ENCODE measurements around the gene RCSD1.
"Not testable (repeated sequence)": the region's sequence is repeated elsewhere in the genome, so short reads cannot be mapped to it uniquely, and the experiment has no call there.

The RCSD1 gene

GRCh38 chr1:167629681-167630567 lies at the start of gene RCSD1:
RCSD1 (plus strand) TSS chr1:167630232; CDS start chr1:167630424, 192 bp downstream.
- no peak for DNase-seq

- DNase-seq, result no peak
Measured at GRCh38 chr1:167582064-167582463, 48.0 kb upstream of the RCSD1 start.

GRCh38 chr1:167582722-167583121 lies 47.3 kb upstream of the RCSD1 start:
- DNase-seq, result no peak

- no peak for DNase-seq
Measured at GRCh38 chr1:167584581-167584980, 45.5 kb upstream of the RCSD1 start.

GRCh38 chr1:167587342-167587741 lies 42.7 kb upstream of the RCSD1 start:
- no peak for DNase-seq

- no peak for DNase-seq
Measured at GRCh38 chr1:167587872-167588271, 42.2 kb upstream of the RCSD1 start.

- no peak for DNase-seq
Measured at GRCh38 chr1:167588361-167588760, 41.7 kb upstream of the RCSD1 start.

GRCh38 chr1:167592475-167592874 lies 37.6 kb upstream of the RCSD1 start:
- no peak for DNase-seq

- DNase-seq, result no peak
Measured at GRCh38 chr1:167593860-167594259, 36.2 kb upstream of the RCSD1 start.

GRCh38 chr1:167594822-167595221 lies 35.2 kb upstream of the RCSD1 start:
- no peak for DNase-seq

- DNase-seq, result no peak
Measured at GRCh38 chr1:167599957-167600581, 30.0 kb upstream of the RCSD1 start.

GRCh38 chr1:167601442-167602383 lies 28.3 kb upstream of the RCSD1 start:
- DNase-seq, result no peak

- no peak for DNase-seq
Measured at GRCh38 chr1:167602840-167603239, 27.2 kb upstream of the RCSD1 start.

GRCh38 chr1:167605576-167605975 lies 24.5 kb upstream of the RCSD1 start:
- no peak for DNase-seq

- no peak for DNase-seq
Measured at GRCh38 chr1:167611983-167612382, 18.0 kb upstream of the RCSD1 start.

- no peak for DNase-seq
Measured at GRCh38 chr1:167612587-167613385, 17.2 kb upstream of the RCSD1 start.

GRCh38 chr1:167613984-167614383 lies 16.0 kb upstream of the RCSD1 start:
- DNase-seq, result not testable (repeated sequence)

- DNase-seq, result no peak
Measured at GRCh38 chr1:167614851-167615250, 15.2 kb upstream of the RCSD1 start.

GRCh38 chr1:167616521-167616920 lies 13.5 kb upstream of the RCSD1 start:
- DNase-seq, result no peak

GRCh38 chr1:167617153-167618147 lies 12.6 kb upstream of the RCSD1 start:
- DNase-seq, result no peak

GRCh38 chr1:167618366-167618765 lies 11.7 kb upstream of the RCSD1 start:
- no peak for DNase-seq
